ENCODE data around the gene GUCA1A. TPM values are rescaled to one million over a fixed set of nuclear protein-coding genes. Genes with fewer than 3 reads are reported as not detected.

The GUCA1A gene
- polyA plus RNA-seq, 1 experiment = 0.20 TPM

DNA sequence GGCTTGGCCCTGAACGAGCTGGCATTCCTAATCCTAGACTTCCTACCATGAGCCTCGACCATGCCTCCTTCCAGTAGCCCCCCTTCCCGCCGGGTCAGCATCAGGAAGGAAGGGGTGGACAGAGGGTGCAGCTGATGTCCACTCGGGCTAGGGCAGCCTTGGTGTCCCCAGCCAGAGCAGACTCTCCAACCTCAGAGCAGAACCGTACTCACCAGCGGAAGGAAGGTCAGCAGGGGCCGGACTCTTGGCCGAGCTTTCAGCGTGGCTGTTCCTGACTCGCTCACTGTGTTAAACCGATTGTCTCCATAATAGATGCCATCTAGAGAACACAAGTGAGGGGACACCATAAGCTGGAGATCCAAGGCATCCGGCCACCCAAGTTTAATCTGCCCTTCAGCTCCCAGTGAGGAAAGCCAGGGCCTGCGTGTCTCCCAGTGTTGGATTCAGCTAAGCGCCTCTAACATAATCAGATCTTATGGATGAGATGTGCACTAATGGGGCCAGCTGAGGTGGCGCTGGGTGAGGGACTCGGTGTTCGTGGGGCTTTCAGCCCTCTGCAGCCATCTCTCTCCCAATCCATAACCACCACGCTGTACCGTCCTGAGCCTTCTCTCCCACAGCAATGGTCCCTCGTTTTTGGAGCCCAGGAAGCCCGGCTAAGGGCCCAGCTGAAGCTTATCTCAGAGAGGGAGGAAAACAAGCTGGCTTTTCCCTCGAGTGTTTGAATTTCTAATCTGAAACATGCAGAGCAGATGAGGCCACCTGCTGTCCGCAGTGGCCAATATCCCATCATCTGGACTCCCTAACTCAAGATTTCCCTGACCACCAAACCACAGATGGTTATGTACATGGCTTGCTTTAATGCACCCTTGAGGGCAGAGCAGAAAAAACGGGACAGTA, 44.5 kb upstream of the GUCA1A start:
- POLR2A ChIA-PET = no interaction called here
- no peak overlapping the region for H3K4me3 ChIP-seq (ENCODE audit: low read depth, low read length)
- no peak for DNase-seq (ENCODE audit: low read depth)
- H3K36me3 ChIP-seq (ENCODE audit: control insufficient read depth, insufficient read depth, low read length) = no peaks in the 10 kb centered on the region
- no peaks in the 10 kb centered on the region for H3K27me3 ChIP-seq (ENCODE audit: control insufficient read depth, insufficient read depth, low read length)
- CTCF ChIA-PET = interaction anchor here (0.8 to 1.6 kb wide), 4 partner anchors 24 to 86 kb away, joined by 3 to 6 read pairs (median 4); no protein-coding TSS in a partner anchor
- TF ChIP-seq, protein P1, sequence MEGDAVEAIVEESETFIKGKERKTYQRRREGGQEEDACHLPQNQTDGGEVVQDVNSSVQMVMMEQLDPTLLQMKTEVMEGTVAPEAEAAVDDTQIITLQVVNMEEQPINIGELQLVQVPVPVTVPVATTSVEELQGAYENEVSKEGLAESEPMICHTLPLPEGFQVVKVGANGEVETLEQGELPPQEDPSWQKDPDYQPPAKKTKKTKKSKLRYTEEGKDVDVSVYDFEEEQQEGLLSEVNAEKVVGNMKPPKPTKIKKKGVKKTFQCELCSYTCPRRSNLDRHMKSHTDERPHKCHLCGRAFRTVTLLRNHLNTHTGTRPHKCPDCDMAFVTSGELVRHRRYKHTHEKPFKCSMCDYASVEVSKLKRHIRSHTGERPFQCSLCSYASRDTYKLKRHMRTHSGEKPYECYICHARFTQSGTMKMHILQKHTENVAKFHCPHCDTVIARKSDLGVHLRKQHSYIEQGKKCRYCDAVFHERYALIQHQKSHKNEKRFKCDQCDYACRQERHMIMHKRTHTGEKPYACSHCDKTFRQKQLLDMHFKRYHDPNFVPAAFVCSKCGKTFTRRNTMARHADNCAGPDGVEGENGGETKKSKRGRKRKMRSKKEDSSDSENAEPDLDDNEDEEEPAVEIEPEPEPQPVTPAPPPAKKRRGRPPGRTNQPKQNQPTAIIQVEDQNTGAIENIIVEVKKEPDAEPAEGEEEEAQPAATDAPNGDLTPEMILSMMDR (IDR thresholded peaks at IDR 0.05; ENCODE audit: insufficient read depth, low read depth, low read length) = no peak

DNA sequence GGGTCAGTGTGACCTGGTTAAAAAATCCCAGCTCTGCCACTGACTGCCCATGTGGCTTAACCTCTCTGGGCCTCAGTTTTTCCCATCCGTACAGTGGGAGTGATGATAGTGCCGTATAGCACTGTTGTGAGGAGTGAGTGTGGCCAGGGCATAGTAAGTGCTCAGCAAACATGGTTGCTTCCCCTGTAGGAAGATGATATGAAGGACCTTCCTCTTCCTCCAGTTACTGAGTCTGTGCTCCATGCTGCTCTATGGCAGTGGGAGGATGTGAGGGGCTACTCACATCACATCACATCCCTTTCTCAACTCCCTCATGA, 43.8 kb upstream of the GUCA1A start:
- no peak for DNase-seq (ENCODE audit: low read depth)
- H3K4me3 ChIP-seq (ENCODE audit: low read depth, low read length) = no peak overlapping the region
- H3K36me3 ChIP-seq (ENCODE audit: control insufficient read depth, insufficient read depth, low read length) = no peaks in the 10 kb centered on the region
- ChIA-PET CTCF (interaction anchor here (0.8 to 1.6 kb wide), 3 partner anchors 47 to 85 kb away, joined by 3 to 4 read pairs (median 3); no protein-coding TSS in a partner anchor), POLR2A (no interaction called here)
- no peaks in the 10 kb centered on the region for H3K27me3 ChIP-seq (ENCODE audit: control insufficient read depth, insufficient read depth, low read length)
- TF ChIP-seq, protein P1 (IDR thresholded peaks at IDR 0.05; ENCODE audit: insufficient read depth, low read depth, low read length) = no peak

GRCh38 chr6:42131531-42131930, 41.6 kb upstream of the GUCA1A start:
- ChIA-PET POLR2A (no interaction called here), CTCF (no interaction called here)
- TF ChIP-seq, protein P1 (IDR thresholded peaks at IDR 0.05; ENCODE audit: insufficient read depth, low read depth, low read length) = no peak
- Histone ChIP-seq H3K4me3 (ENCODE audit: low read depth, low read length) (no peak overlapping the region), H3K27me3 (ENCODE audit: control insufficient read depth, insufficient read depth, low read length) (no peaks in the 10 kb centered on the region), H3K36me3 (ENCODE audit: control insufficient read depth, insufficient read depth, low read length) (no peaks in the 10 kb centered on the region)
- DNase-seq (ENCODE audit: low read depth) = no peak

DNA sequence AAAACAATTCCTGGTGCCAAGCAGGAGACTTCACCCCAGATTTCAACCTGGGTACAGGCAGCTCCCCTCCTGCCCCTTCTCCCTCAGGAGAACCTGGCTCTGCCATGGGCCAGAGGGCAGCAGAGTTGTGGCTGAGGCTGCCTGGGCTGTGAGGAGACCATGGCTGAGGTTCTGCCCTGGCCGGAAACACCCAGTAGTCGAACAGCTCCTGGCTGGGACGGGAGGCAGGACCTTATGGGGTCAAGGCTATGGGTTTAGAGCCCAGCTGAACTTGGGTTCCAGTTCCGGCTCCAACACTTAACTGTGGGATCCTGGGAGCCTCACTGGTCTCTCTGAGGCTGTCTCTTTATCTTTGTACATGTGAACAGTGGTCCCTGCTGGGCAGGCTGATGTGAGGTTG, 39.2 kb upstream of the GUCA1A start:
- Histone ChIP-seq H3K27me3 (ENCODE audit: control insufficient read depth, insufficient read depth, low read length) (no peaks in the 10 kb centered on the region), H3K36me3 (ENCODE audit: control insufficient read depth, insufficient read depth, low read length) (no peaks in the 10 kb centered on the region), H3K4me3 (ENCODE audit: low read depth, low read length) (no peak overlapping the region)
- ChIA-PET POLR2A (no interaction called here), CTCF (interaction anchor here (1.6 kb wide), 1 partner anchor 29 kb away, joined by 3 read pairs; no protein-coding TSS in a partner anchor)
- DNase-seq (ENCODE audit: low read depth) = no peak
- TF ChIP-seq, protein P1 (IDR thresholded peaks at IDR 0.05; ENCODE audit: insufficient read depth, low read depth, low read length) = no peak

DNA sequence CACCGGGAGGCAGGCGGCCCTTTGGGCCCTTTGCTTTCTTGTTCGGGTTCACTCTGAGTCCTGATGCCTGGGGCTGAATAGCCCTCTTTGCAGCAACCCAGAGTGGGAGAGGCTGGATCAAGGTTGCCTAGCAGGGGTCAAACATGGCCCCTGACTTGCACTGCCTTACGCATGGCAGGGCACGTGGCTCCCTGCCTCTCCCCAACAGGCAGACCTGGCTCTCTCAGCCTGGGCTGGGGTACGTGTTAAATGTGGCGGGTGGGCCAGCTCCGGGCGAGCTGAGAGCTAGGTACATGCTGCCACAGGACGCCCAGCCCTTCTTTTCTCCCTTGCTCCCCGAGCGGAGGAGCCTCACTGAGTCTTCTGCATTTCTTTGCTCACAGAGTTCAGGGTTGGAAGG, 38.0 kb upstream of the GUCA1A start:
- POLR2A ChIA-PET = no interaction called here
- Histone ChIP-seq H3K27me3 (ENCODE audit: control insufficient read depth, insufficient read depth, low read length) (no peaks in the 10 kb centered on the region), H3K4me3 (ENCODE audit: low read depth, low read length) (no peak overlapping the region), H3K36me3 (ENCODE audit: control insufficient read depth, insufficient read depth, low read length) (no peaks in the 10 kb centered on the region)
- TF ChIP-seq, protein P1 (IDR thresholded peaks at IDR 0.05; ENCODE audit: insufficient read depth, low read depth, low read length) = no peak
- no peak for DNase-seq (ENCODE audit: low read depth)
- CTCF ChIA-PET = interaction anchor here (1.4 kb wide), 1 partner anchor 11 kb away, joined by 5 read pairs; no protein-coding TSS in a partner anchor
